Activated CD4-positive, alpha-beta T cell treated with anti-CD3 and anti-CD28 coated beads for 4 hours (primary cell): Measurements from ENCODE around the gene GH1.
"Not testable (repeated sequence)": the region's sequence is repeated elsewhere in the genome, so short reads cannot be mapped to it uniquely, and the experiment has no call there.

Experiments
- DNase-seq, 2 donors: peaks; one replicate each; pipeline ENCODE4 v3.0.0-alpha.2; 2020

GH1 gene

DNA sequence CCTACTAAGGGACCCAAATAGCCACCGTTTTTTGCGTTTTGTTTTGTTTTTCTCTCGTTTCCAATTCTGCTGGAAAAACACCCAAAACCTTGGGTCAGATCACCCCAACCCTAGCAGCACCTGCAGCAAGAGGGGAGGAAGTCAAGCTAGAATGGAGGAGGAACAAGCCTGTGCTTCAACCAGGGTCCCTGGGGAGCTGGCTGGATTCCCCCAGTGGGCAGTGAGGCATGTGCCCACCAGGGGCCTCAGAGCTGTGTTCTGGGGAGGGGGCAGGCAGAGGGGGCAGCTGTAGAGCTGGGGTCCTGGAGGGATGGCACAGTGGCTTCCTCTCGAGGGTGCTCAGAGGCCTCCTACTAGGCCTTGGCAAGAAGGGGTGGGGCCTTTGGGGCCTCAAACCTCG lies 7.0 kb upstream of the GH1 start:
- DNase-seq: no peak

DNA sequence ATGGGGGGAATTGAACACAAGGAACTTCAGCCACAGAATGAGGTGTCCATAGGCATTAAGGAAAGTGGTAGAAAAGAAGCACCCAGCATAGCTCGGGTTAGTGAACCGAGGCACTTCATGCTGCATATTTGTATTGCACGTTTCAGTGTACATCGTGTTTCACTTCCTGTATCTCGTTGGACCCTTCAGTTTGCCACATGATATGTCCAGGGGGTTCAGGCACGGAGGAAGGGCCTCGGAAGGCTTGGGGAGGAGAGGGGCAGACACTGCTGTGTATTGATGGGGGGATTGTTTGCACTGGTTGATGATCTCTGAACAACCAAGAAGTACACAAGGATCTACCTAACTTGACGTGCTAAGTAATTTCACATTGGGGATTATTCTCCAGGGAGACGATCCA lies 3.8 kb upstream of the GH1 start:
- not testable (repeated sequence) for DNase-seq

DNA sequence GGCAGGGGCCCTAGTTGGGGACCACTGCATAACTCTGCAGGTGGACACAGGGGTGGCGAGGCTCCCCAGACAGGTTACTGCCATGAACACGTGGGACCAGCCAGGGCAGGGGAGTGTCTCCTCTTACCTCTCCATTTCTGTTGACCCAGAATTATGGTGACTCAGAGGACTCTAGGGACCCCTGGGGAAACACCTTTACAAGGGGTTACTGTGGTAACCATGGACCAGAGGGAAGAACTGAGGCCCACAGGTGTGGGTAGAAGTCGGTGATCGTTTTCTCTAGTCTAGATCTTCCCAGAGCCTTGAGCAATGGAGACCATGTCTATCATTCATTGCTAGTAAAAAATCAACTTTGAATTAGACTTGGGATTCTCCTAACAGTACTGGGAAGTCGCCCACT lies 2.1 kb upstream of the GH1 start:
- not testable (repeated sequence) for DNase-seq

DNA sequence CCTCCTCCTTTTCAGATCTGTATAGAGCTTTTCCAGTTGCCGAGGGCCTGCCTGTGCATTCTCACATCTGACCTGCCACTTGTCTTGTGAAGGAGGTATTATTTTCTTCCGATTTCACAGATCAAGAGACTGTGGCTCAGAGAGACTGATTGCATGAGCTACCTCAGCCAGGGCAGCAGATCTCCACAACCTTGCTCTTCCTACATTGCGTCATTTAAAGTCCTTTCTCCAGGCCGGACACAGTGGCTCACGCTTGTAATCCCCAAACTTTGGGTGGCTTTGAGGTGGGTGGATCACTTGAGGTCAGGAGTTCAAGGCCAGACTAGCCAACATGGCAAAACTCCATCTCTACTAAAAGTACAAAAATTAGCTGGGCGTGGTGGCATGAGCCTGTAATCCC lies 1.4 kb upstream of the GH1 start:
- not testable (repeated sequence) for DNase-seq

DNA sequence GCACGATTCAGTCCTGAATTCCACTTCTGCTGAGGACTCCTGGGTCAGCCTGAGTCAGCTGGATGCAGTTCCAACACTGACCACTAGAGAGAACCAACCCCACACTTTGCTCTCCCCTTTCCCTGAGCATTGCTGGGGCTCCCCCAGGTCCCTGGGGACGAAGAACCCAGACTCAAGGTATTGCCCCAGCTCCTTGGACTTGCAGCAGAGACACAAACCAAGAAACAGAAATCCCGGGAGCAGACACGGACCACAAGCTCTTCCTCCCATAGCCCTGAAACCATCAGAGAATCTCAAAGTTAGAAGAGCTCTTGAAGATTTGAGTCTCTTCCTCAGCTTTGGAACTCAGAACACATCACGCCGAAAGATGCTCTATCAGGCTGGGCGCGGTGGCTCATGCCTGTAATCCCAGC lies 678 bp upstream of the GH1 start:
- peak; percentile 67 to 82 for DNase-seq

DNA sequence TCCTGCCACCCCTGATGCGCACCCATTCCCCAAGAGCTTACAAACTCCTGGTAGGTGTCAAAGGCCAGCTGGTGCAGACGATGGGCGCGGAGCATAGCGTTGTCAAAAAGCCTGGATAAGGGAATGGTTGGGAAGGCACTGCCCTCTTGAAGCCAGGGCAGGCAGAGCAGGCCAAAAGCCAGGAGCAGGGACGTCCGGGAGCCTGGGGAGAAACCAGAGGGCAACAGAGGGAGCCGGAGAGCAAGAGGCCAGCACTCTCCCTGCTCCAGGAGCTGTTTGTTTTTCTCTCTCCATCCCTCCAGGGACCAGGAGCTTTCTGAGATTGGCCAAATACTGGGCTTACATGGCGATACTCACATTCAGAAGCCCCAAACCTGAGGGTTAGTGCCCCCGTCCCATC lies 334 bp downstream of the GH1 start:
- no peak for DNase-seq

DNA sequence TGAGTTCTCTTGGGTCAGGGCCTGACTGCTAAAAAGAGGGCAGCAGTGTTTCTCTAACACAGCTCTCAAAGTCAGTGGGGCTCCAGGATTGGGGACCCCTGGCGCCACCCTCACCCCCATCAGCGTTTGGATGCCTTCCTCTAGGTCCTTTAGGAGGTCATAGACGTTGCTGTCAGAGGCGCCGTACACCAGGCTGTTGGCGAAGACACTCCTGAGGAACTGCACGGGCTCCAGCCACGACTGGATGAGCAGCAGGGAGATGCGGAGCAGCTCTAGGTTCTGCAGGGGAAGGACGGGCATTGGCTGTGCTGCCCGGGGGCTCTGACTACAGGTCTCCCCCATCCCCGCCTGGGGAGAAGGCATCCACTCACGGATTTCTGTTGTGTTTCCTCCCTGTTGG lies 993 bp downstream of the GH1 start:
- no peak for DNase-seq

DNA sequence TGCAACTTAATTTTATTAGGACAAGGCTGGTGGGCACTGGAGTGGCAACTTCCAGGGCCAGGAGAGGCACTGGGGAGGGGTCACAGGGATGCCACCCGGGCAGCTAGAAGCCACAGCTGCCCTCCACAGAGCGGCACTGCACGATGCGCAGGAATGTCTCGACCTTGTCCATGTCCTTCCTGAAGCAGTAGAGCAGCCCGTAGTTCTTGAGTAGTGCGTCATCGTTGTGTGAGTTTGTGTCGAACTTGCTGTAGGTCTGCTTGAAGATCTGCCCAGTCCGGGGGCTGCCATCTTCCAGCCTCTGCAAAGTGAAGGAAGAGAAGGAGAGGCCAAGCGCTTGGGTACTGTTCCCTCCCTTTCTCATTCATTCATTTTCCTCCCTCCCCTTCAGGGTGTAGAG lies 1.4 kb downstream of the GH1 start:
- DNase-seq: not testable (repeated sequence)

DNA sequence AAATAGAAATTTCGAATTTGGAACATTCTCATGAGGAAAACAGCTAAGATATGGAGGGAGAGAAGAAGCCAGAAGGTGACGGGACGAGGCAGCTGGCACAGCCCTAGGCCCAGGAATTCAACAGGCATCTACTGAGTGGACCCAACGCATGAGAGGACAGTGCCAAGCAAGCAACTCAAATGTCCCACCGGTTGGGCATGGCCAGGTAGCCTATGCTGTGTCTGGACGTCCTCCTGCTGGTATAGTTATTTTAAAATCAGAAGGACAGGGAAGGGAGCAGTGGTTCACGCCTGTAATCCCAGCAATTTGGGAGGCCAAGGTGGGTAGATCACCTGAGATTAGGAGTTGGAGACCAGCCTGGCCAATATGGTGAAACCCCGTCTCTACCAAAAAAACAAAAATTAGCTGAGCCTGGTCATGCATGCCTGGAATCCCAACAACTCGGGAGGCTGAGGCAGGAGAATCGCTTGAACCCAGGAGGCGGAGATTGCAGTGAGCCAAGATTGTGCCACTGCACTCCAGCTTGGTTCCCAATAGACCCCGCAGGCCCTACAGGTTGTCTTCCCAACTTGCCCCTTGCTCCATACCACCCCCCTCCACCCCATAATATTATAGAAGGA lies 2.0 kb downstream of the GH1 start:
- DNase-seq: no peak

DNA sequence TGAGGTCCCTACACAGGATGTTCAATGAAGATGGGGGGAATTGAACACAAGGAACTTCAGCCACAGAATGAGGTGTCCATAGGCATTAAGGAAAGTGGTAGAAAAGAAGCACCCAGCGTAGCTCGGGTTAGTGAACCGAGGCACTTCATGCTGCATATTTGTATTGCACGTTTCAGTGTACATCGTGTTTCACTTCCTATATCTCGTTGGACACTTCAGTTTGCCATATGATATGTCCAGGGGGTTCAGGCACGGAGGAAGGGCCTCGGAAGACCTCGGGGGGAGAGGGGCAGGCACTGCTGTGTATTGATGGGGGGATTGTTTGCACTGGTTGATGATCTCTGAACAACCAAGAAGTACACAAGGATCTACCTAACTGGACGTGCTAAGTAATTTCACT lies 2.9 kb downstream of the GH1 start:
- not testable (repeated sequence) for DNase-seq

DNA sequence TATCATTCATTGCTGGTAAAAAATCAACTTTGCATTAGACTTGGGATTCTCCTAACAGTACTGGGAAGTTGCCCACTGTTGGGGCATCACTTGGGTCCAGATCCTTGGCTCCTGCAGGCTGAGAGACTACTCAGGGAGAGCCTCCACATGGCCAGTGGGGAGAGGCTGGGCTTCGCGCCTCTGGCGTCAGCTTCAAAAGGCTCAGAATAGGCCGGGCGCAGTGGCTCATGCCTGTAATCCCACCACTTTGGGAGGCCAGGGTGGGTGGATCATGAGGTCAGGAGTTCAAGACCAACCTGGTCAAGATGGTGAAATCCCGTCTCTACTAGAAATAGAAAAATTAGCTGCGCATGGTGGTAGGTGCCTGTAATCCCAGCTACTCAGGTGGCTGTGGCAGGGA lies 4.2 kb downstream of the GH1 start:
- DNase-seq: no peak

DNA sequence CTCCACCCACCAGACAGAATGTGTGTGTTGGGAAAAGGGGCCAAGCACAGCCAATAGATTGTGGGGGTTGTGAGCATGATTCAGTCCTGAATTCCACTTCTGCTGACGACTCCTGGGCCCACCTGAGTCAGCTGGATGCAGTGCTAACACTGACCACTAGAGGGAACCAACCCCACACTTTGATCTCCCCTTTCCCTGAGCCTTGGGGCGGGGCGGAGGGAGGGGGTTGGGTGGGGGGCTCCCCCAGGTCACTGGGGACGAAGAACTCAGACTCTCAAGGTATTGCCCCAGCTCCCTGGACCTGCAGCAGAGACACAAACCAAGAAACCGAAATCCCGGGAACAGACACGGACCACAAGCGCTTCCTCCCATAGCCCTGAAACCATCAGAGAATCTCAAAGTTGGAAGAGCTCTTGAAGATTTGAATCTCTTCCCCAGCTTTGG lies 7.0 kb downstream of the GH1 start:
- peak; percentile 51 to 67 for DNase-seq

DNA sequence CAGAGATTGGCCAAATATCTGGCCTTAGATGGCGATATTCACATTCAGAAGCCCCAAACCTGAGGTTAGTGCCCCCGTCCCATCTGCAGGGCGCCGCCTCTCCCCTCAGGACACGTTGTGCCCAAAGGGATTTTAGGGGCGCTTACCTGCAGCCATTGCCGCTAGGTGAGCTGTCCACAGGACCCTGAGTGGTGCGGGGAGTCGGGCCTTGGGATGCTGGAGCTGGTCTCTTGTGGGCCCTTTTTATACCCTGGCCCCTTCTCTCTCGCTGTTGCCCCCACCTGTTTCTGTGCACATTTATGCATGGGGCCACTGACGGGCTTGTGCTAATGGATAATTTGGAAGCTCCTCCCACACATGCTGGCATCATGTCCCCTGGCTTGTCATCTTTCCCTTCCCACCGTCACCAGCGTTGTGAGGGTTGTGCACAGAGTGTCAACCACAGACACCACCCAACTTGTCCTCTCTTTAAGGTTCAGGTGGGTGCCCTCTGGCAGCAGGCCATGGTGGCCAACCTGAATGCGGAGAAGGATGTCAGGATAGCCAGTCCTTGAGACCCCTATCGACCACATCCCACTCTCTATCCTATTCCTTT lies 7.5 kb downstream of the GH1 start, which contains the start of gene CSHL1:
CSHL1 (minus strand) TSS at position 218 of the 595 bp plus-strand sequence; CDS start at position 156, 62 bp downstream.
- no peak for DNase-seq

DNA sequence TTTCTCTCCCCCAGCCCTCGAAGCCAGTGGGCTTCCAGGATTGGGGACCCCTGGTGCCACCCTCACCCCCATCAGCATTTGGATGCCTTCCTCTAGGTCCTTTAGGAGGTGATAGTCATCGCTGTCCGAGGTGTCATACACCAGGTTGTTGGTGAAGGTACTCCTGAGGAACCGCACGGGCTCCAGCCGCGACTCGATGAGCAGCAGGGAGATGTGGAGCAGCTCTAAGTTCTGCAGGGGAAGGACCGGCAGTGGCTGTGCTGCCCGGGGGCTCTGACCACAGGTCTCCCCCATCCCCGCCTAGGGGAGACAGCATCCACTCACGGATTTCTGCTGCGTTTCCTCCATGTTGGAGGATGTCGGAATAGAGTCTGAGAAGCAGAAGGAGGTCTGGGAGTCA lies 8.5 kb downstream of the GH1 start:
- no peak for DNase-seq

DNA sequence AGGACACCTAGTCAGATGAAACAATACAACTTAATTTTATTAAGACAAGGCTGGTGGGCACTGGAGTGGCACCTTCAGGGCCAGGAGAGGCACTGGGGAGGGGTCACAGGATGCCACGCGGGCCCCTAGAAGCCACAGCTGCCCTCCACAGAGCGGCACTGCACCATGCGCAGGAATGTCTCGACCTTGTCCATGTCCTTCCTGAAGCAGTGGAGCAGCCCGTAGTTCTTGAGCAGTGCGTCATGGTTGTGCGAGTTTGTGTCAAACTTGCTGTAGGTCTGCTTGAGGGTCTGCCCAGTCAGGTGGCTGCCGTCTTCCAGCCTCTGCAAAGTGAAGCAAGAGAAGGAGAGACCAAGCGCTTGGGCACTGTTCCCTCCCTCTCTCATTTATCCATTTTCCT lies 9.1 kb downstream of the GH1 start:
- not testable (repeated sequence) for DNase-seq

DNA sequence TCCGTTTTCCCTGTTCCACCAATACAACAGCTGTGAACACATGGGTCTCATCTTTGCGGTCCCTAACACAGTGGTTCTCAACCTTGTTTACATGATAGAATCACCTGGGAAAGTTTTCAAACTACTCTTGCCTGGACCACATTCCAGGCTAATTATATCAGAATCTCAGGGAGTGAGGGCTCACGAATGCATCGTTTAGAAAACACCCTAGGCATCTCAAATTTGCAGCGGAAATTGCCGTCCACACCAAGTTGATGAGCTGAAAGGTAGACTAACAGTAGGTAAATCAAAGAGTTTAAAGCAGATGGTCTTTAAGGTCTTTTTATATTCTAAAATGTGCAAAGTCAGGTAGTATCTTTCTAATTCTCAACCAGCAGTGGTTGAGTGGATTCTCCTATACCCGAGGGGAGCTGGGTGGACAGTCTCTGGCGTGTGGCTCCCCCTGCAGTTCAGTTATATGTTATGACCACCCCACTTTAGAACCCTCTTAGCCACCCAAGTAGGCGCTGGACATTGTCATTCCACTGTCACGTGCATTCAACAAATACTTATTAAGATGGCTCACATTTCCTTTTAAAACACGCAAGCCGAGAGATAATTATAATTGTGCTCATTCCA lies 11.4 kb downstream of the GH1 start:
- not testable (repeated sequence) for DNase-seq

DNA sequence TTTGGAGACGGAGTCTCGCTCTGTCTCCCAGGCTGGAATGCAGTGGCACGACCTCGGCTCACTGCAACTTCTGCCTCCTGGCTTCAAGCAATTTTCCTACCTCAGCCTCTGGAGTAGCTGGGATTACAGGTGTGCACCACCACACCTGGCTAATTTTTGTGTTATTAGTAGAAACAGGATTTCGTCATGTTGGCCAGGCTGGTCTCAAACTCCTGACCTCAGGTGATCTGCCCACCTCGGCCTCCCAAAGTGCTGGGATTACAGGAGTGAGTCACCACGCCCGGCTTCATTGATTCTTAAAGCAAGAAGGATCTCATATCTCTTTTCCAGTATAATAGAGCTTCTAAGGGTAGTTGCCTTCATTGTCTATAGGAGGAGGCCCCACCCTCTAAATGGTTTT lies 13.8 kb downstream of the GH1 start:
- DNase-seq: not testable (repeated sequence)

DNA sequence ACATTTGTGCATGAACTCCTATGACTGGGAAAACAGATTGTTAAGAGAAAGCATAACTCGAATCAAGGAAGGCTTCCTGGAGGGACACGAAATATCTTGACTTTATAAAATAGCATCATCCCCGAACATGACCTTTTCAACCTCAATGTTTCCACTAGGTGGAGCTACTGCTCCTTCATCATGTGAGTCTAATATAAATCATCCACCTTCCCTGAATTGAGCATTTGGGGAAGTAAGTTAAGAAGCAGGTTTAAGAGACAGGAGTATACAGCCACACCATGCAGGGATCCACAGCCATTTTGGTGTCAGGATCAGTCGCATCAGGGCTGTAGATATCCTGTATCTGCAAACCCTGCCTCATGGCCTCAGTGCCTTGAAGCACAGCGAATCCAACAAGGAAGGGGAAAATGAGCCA lies 14.8 kb downstream of the GH1 start:
- DNase-seq: peak in 1 of 2 donors; percentile 49

DNA sequence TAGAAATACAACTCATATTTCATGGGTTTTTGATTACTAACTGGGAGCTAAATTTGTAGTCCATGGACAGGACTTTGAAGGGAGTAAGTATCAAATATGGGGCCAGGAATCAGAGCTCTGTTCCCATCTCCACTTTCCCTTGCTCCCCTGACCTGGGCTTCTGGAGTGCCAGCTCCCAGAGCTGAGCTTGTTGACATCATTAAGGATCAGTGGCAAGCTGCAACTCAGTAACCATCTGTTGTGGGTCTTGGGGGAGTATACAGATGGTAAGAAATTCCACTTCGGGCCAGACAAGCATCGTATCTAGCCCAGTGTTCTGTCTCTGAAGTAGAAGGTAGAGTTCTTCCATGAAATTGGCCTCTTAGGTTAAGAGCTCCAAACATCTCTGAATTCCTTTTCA lies 16.7 kb downstream of the GH1 start:
- DNase-seq: not testable (repeated sequence)

DNA sequence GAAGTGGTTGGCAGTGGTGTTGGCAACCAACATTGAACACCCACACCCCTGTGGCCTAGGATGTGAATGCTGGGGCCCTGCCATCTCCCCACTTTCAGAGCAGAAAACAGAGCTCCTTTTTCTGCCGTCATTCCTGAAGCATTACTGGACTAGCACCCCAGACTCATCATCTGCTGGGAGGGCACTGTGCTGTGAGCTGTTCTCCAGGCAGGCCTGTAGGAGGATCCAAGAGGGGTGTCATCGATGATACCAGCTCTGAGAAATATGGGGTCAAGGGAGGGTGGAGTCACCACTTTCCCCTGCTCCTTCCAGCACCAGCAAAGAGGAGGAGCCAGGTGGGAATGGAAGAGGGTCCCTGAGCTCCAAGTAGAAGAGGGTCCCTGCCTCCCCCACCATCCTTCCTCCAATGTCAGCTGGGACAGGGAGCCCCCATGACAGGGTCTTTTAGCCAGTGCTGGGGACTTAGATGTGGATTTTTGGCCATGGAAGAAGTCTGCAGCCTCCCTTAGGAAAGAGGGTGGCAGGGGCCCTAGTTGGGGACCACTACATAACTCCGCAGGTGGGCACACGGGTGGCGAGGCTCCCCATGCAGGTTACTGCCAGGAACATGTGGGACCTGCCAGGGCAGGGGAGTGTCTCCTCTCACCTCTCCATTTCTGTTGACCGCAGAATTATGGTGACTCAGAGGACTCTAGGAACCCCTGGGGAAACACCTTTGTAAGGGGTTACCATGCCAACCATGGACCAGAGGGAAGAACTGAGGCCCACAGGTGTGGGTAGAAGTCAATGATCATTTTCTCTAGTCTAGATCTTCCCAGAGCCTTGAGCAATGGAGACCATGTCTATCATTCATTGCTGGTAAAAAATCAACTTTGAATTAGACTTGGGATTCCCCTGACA lies 19.5 kb downstream of the GH1 start:
- DNase-seq: peak; percentile 29 to 50

DNA sequence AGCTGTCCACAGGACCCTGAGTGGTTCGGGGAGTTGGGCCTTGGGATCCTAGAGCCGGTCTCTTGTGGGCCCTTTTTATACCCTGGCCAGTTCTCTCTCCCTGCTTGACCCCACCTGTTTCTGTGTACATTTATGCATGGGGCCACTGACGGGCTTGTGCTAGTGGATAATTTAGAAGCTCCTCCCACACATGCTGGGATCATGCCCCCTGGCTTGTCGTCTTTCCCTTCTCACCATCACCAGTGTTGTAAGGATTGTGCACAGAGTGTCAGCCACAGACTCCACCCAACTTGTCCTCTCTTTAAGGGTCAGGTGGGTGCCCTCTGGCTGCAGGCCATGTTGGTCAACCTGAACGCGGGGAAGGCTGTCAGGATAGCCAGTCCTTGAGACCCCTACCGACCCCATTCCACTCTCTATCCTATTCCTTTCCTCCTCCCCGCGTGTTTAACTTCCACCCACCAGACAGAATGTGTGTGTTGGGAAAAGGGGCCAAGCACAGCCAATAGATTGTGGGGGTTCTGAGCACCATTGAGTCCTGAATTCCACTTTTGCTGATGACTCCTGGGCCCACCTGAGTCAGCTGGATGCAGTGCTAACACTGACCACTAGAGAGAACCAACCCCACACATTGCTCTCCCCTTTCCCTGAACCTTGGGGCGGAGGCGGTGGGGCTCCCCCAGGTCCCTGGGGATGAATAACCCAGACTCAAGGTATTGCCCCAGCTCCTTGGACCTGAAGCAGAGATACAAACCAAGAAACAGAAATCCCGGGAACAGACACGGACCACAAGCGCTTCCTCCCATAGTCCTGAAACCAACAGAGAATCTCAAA lies 21.9 kb downstream of the GH1 start, which contains the start of gene CSH1:
CSH1 (minus strand) TSS at position 51 of the 831 bp plus-strand sequence. CDS start 63 bp downstream, outside the sequence.
- not testable (repeated sequence) for DNase-seq

DNA sequence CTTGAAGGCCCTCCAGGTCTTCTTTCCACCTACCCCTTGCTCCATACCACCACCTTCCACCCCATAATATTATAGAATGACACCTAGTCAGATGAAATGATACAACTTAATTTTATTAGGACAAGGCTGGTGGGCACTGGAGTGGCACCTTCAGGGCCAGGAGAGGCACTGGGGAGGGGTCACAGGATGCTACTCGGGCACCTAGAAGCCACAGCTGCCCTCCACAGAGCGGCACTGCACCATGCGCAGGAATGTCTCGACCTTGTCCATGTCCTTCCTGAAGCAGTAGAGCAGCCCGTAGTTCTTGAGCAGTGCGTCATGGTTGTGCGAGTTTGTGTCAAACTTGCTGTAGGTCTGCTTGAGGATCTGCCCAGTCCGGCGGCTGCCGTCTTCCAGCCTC lies 23.8 kb downstream of the GH1 start:
- not testable (repeated sequence) for DNase-seq
